CD4-positive, alpha-beta T cell (primary cell): ENCODE results near the gene DGKB. TPM values are rescaled to one million over a fixed set of nuclear protein-coding genes. Genes with fewer than 3 reads are reported as not detected.

Experiments used
- ATAC-seq: fragments of 200-7000 bp; cut with Tn5 transposase; one replicate; pipeline ENCODE4 v1.10.0; 2022; ENCODE audit warnings: mild to moderate bottlenecking; ENCODE audit not compliant: poor library complexity
- CTCF ChIA-PET: fragments of 350-600 bp; sonication (Branson Sonifier 250); formaldehyde crosslinking; loops from one replicate; lab custom pipeline; 2021; ENCODE audit warnings: antibody characterized with exemption, inconsistent platforms; lab: Charles Lee
- POLR2A ChIA-PET: fragments of 350-600 bp; sonication (Branson Sonifier 250); formaldehyde crosslinking; loops from one replicate; lab custom pipeline; 2021; ENCODE audit warnings: antibody characterized with exemption, inconsistent platforms; lab: Charles Lee
- DNase-seq, 14 experiments: peaks; one replicate each; pipeline ENCODE4 v3.0.0-alpha.2; 2013 to 2020; ENCODE audit warnings: mixed read lengths in 2 of 14
- H3K27ac ChIP-seq, 2 donors: one replicate each; pipeline versions ENCODE4 v1.5.1 to v1.7.0; 2013; ENCODE audit warnings: low read length in 2 of 2, low read depth in 1 of 2, mild to moderate bottlenecking in 1 of 2
- H3K27me3 ChIP-seq, 2 experiments: 1 replicate in 1 of 2; 2 replicates in 1 of 2; pipeline versions ENCODE4 v1.6.1 to v1.7.0; 2013; ENCODE audit warnings: low read length in 2 of 2, control low read depth in 1 of 2, mild to moderate bottlenecking in 1 of 2, moderate library complexity in 1 of 2; ENCODE audit not compliant: insufficient read depth in 2 of 2, control insufficient read depth in 1 of 2
- H3K36me3 ChIP-seq: one replicate; pipeline ENCODE4 v1.6.1; 2013; ENCODE audit warnings: low read length, control low read depth; ENCODE audit not compliant: insufficient read depth
- H3K4me1 ChIP-seq: one replicate; pipeline ENCODE4 v1.6.1; 2013; ENCODE audit warnings: low read length, control low read depth; ENCODE audit not compliant: insufficient read depth
- H3K4me3 ChIP-seq: one replicate; pipeline ENCODE4 v1.5.1; 2013; ENCODE audit warnings: mild to moderate bottlenecking, low read length, moderate library complexity
- H3K9me3 ChIP-seq, 2 experiments: 1 replicate in 1 of 2; 2 replicates in 1 of 2; pipeline versions ENCODE4 v1.6.1 to v1.7.0; 2013; ENCODE audit warnings: low read length in 2 of 2, mild to moderate bottlenecking in 2 of 2, control low read depth in 1 of 2, moderate library complexity in 1 of 2; ENCODE audit not compliant: control insufficient read depth in 1 of 2, insufficient read depth in 1 of 2
- H3K27ac Mint-ChIP-seq: one replicate; pipeline ENCODE4 v1.8.0; 2020; ENCODE audit warnings: mixed read lengths
- H3K27me3 Mint-ChIP-seq: one replicate; pipeline ENCODE4 v1.8.0; 2021; ENCODE audit warnings: mixed read lengths
- H3K36me3 Mint-ChIP-seq: one replicate; pipeline ENCODE4 v1.8.0; 2021; ENCODE audit warnings: low read depth, mixed read lengths
- H3K4me1 Mint-ChIP-seq: one replicate; pipeline ENCODE4 v1.8.0; 2021; ENCODE audit warnings: low read depth, mixed read lengths
- H3K4me3 Mint-ChIP-seq: one replicate; pipeline ENCODE4 v1.8.0; 2020; ENCODE audit warnings: mild to moderate bottlenecking, mixed read lengths
- H3K9me3 Mint-ChIP-seq: one replicate; pipeline ENCODE4 v1.8.0; 2020; ENCODE audit warnings: mixed read lengths
- intact Hi-C, 2 experiments: fragments of 100-400 bp; cut with DNase I in 1 of 2; cut with micrococcal nuclease in 1 of 2; formaldehyde crosslinking; loops; one replicate each; pipeline versions ENCODE4 v1.15.1 to v1.9.0; 2023 to 2025; cut with DNase I, micrococcal nuclease
- total RNA-seq, 174 experiments: library from RNA in 2 of 174; stranded (reverse) in 2 of 174; gene quantifications; one replicate each; pipeline ENCODE4 v1.2.3 and lab custom pipeline; 2021 to 2026
- TF ChIP-seq, protein P1 (sequence below): fragments of 200-600 bp; IDR thresholded peaks from one replicate; pipeline ENCODE4 v1.8.0; 2022; ENCODE audit warnings: antibody characterized with exemption, mild to moderate bottlenecking

The DGKB gene
- total RNA-seq, 2 experiments from 2014 or later, result not detected

DNA sequence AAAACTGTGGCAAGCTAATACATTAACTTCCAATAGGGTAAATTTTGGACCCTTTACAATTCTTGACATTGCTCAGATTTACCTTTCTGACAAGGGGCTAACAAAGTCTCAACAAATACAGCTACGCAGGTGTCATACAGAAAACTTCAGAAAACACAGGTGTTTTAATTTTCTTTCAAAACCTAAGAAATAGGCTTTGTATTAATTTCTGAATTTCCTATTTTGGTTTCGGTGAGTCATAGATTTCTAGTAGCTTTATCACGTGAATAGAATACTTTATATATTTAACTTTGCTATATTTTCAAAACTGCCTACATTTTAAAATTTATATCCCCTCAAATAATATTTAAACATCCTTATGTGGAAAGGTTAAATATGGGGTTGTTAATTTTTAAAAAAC is 215.3 kb downstream of the DGKB start:
- intact Hi-C loops, result no loop called here
- no peaks in the 10 kb centered on the region for H3K4me1 ChIP-seq
- no peaks in the 10 kb centered on the region for H3K9me3 ChIP-seq
- Mint-ChIP-seq H3K9me3 (no peaks in the 10 kb centered on the region), H3K27ac (no peak overlapping the region), H3K4me3 (no peak overlapping the region), H3K4me1 (no peaks in the 10 kb centered on the region), H3K27me3 (no peaks in the 10 kb centered on the region), H3K36me3 (no peaks in the 10 kb centered on the region)
- no peaks in the 10 kb centered on the region for H3K27me3 ChIP-seq
- CTCF ChIA-PET, result no interaction called here
- no peak for DNase-seq
- no peaks in the 10 kb centered on the region for H3K36me3 ChIP-seq
- H3K4me3 ChIP-seq, result no peak overlapping the region
- TF ChIP-seq, protein P1, sequence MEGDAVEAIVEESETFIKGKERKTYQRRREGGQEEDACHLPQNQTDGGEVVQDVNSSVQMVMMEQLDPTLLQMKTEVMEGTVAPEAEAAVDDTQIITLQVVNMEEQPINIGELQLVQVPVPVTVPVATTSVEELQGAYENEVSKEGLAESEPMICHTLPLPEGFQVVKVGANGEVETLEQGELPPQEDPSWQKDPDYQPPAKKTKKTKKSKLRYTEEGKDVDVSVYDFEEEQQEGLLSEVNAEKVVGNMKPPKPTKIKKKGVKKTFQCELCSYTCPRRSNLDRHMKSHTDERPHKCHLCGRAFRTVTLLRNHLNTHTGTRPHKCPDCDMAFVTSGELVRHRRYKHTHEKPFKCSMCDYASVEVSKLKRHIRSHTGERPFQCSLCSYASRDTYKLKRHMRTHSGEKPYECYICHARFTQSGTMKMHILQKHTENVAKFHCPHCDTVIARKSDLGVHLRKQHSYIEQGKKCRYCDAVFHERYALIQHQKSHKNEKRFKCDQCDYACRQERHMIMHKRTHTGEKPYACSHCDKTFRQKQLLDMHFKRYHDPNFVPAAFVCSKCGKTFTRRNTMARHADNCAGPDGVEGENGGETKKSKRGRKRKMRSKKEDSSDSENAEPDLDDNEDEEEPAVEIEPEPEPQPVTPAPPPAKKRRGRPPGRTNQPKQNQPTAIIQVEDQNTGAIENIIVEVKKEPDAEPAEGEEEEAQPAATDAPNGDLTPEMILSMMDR, result no peak
- ATAC-seq, result no peak
- no peak overlapping the region for H3K27ac ChIP-seq
- POLR2A ChIA-PET, result no interaction called here

DNA sequence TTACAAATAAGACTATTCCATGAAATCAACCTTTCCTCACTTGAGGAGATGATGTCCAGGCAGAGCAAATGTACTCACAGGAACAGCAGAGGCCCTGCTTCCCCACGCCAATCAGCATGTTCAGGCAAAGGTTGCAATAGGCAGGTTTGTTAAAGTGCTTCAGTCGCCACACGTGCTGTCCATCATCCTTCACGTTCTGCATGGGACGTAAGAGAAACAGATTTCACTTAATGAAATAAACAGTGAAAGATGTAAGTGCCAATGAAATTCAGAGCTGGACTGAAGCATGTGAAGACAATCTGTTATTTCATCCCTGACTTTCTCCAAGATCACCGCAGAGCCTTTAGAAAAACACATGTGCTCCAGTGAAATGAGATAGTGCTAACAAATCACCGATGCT is 217.4 kb downstream of the DGKB start:
- Mint-ChIP-seq H3K4me3 (no peak overlapping the region), H3K36me3 (no peaks in the 10 kb centered on the region), H3K9me3 (no peaks in the 10 kb centered on the region), H3K27ac (no peak overlapping the region), H3K27me3 (no peaks in the 10 kb centered on the region), H3K4me1 (no peaks in the 10 kb centered on the region)
- Histone ChIP-seq H3K4me1 (no peaks in the 10 kb centered on the region), H3K36me3 (no peaks in the 10 kb centered on the region), H3K4me3 (no peak overlapping the region), H3K27me3 (no peaks in the 10 kb centered on the region), H3K9me3 (no peaks in the 10 kb centered on the region), H3K27ac (no peak overlapping the region)
- ATAC-seq (no peak), DNase-seq (no peak)
- ChIA-PET CTCF (no interaction called here), POLR2A (no interaction called here)
- TF ChIP-seq, protein P1, result no peak
- intact Hi-C loops, result no loop called here

DNA sequence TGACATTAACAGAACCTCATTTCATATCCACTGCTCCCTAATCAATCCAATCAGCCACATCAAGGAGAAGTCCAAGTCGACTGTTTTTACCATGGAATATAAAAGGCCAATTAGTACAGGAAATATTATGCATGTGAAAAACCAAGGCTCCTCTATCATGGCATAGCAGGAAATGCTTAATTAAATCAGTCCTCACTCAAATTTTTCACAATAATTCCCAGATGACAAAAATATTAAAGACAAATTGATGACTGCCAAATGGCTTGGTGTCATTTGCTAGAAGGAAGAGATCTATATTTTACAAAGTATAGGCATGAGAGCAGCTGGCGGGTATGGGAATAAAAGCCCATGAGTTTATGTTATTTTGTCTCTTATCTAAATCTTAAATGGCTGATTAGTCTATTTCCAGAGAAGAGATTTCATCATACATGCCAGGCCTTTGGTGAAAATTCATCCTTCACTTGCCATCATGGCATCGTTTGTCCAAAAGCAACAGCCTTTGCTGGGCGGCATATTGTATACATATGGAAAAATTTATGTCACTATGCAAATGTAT is 219.6 kb downstream of the DGKB start:
- Histone ChIP-seq H3K4me1 (no peaks in the 10 kb centered on the region), H3K4me3 (no peak overlapping the region), H3K9me3 (no peaks in the 10 kb centered on the region), H3K27me3 (no peaks in the 10 kb centered on the region), H3K36me3 (no peaks in the 10 kb centered on the region), H3K27ac (no peak overlapping the region)
- Mint-ChIP-seq H3K36me3 (no peaks in the 10 kb centered on the region), H3K4me3 (no peak overlapping the region), H3K9me3 (no peaks in the 10 kb centered on the region), H3K27me3 (no peaks in the 10 kb centered on the region), H3K27ac (no peak overlapping the region), H3K4me1 (no peaks in the 10 kb centered on the region)
- intact Hi-C loops, result no loop called here
- CTCF ChIA-PET, result no interaction called here
- DNase-seq, result no peak
- POLR2A ChIA-PET, result no interaction called here
- no peak for ATAC-seq
- TF ChIP-seq, protein P1, result no peak
